Measurements from ENCODE around the gene GLP2R. TPM values are rescaled to one million over a fixed set of nuclear protein-coding genes. Genes with fewer than 3 reads are reported as not detected.

GLP2R gene
- total RNA-seq, 1 experiment from 2014 or later, result 0.08 TPM

DNA sequence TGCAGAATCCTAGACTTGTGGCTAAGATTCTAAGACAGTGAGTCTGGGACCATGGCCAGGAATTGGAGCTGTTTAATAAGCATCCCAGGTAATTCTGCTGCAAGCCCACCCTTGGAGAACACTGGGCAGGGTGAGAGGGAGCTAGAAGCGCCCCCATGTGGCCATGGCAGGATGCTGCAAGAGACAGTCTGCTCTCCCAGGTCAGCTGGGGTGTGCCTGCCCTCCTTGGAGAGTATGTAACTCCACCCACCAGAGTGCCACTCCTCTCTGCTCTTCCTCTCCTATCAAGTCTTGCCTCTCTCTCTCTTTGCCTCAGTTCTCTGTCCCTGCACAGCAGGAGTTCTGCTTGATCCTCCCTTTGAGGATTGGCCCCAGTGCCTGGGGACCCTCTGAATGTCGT is 64.4 kb downstream of the GLP2R start:
- POLR2A ChIA-PET, result no interaction called here
- intact Hi-C loops (cut with micrococcal nuclease; ENCODE audit: unreplicated experiment) (no loop called here), in situ Hi-C loops (cut with HindIII; ENCODE audit: low pct_unique_long_range_greater_than_20kb, low sequenced_read_pairs) (no loop called here)
- DNase-seq (ENCODE audit: low read depth, low spot score) (no peak), ATAC-seq (no peak)
- H3K4me3 ChIP-seq (ENCODE audit: low read depth in 2 of 2, low read length in 2 of 2), result no peak overlapping the region
- no peaks in the 10 kb centered on the region for H3K4me1 ChIP-seq (ENCODE audit: control insufficient read depth, insufficient read depth, low read length)
- H3K36me3 ChIP-seq (ENCODE audit: control insufficient read depth, insufficient read depth, low read length), result no peaks in the 10 kb centered on the region
- H3K27me3 ChIP-seq (ENCODE audit: control insufficient read depth, insufficient read depth, low read length), result no peaks in the 10 kb centered on the region; the same call in 1 of the 2 replicates
- no peaks in the 10 kb centered on the region for H3K9me3 ChIP-seq (ENCODE audit: control insufficient read depth, insufficient read depth, low read depth, low read length)
- no TSS peak for BruUV-seq (replicated peaks)
- CTCF ChIA-PET, result interaction anchor here (0.6 kb wide), 1 partner anchor 27 kb away, joined by 3 read pairs; no protein-coding TSS in a partner anchor
- no peak overlapping the region for H3K27ac ChIP-seq (ENCODE audit: low read length)
- TF ChIP-seq CTCF (IDR thresholded peaks at IDR 0.05), result peak; percentile 71
- TF ChIP-seq POLR2AphosphoS5 (IDR thresholded peaks at IDR 0.05; ENCODE audit: low read depth, low read length), result no peak

- H3K4me3 ChIP-seq (ENCODE audit: low read depth in 2 of 2, low read length in 2 of 2), result no peak overlapping the region
- H3K27me3 ChIP-seq (ENCODE audit: control insufficient read depth, insufficient read depth, low read length), result no peaks in the 10 kb centered on the region
- DNase-seq (ENCODE audit: low read depth, low spot score) (no peak), ATAC-seq (no peak)
- intact Hi-C loops (cut with micrococcal nuclease; ENCODE audit: unreplicated experiment) (no loop called here), in situ Hi-C loops (cut with HindIII; ENCODE audit: low pct_unique_long_range_greater_than_20kb, low sequenced_read_pairs) (no loop called here)
- no TSS peak for BruUV-seq (replicated peaks)
- ChIA-PET CTCF (no interaction called here), POLR2A (no interaction called here)
- H3K9me3 ChIP-seq (ENCODE audit: control insufficient read depth, insufficient read depth, low read depth, low read length), result no peaks in the 10 kb centered on the region
- H3K36me3 ChIP-seq (ENCODE audit: control insufficient read depth, insufficient read depth, low read length), result no peaks in the 10 kb centered on the region
- no peaks in the 10 kb centered on the region for H3K4me1 ChIP-seq (ENCODE audit: control insufficient read depth, insufficient read depth, low read length)
- H3K27ac ChIP-seq (ENCODE audit: low read length), result no peak overlapping the region
- no peak for TF ChIP-seq TCF7L2 (IDR thresholded peaks at IDR 0.05; ENCODE audit: low read depth, low read length)
- TF ChIP-seq, protein P1, sequence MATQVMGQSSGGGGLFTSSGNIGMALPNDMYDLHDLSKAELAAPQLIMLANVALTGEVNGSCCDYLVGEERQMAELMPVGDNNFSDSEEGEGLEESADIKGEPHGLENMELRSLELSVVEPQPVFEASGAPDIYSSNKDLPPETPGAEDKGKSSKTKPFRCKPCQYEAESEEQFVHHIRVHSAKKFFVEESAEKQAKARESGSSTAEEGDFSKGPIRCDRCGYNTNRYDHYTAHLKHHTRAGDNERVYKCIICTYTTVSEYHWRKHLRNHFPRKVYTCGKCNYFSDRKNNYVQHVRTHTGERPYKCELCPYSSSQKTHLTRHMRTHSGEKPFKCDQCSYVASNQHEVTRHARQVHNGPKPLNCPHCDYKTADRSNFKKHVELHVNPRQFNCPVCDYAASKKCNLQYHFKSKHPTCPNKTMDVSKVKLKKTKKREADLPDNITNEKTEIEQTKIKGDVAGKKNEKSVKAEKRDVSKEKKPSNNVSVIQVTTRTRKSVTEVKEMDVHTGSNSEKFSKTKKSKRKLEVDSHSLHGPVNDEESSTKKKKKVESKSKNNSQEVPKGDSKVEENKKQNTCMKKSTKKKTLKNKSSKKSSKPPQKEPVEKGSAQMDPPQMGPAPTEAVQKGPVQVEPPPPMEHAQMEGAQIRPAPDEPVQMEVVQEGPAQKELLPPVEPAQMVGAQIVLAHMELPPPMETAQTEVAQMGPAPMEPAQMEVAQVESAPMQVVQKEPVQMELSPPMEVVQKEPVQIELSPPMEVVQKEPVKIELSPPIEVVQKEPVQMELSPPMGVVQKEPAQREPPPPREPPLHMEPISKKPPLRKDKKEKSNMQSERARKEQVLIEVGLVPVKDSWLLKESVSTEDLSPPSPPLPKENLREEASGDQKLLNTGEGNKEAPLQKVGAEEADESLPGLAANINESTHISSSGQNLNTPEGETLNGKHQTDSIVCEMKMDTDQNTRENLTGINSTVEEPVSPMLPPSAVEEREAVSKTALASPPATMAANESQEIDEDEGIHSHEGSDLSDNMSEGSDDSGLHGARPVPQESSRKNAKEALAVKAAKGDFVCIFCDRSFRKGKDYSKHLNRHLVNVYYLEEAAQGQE (IDR thresholded peaks at IDR 0.05; ENCODE audit: insufficient read depth in 1 of 2, low read depth in 2 of 2, low read length in 1 of 2), result no peak
- TF ChIP-seq CTCF (IDR thresholded peaks at IDR 0.05), result no peak
- no peak for TF ChIP-seq SIN3A (IDR thresholded peaks at IDR 0.05; ENCODE audit: borderline replicate concordance, insufficient read depth, low read depth, low read length)
- TF ChIP-seq POLR2AphosphoS5 (IDR thresholded peaks at IDR 0.05; ENCODE audit: low read depth, low read length), result no peak
These were observed 67.8 kb downstream of the GLP2R start for GRCh38 chr17:9893411-9894012.

Data from Panc1 (cell line).